Kidney epithelial cell (primary cell): ENCODE data around the gene SUGCT. TPM values are rescaled to one million over a fixed set of nuclear protein-coding genes. Genes with fewer than 3 reads are reported as not detected.
"Not testable (repeated sequence)": the region's sequence is repeated elsewhere in the genome, so short reads cannot be mapped to it uniquely, and the experiment has no call there.

Experiments used
- DNase-seq: peaks from one replicate; pipeline ENCODE4 v3.0.0-alpha.2; 2010; ENCODE audit warnings: low read depth
- H3K27me3 ChIP-seq: 2 replicates; pipeline ENCODE4 v1.6.0; 2011; ENCODE audit warnings: low read length; ENCODE audit not compliant: control insufficient read depth, insufficient read depth
- H3K36me3 ChIP-seq: 2 replicates; pipeline ENCODE4 v1.5.1; 2011; ENCODE audit warnings: low read length; ENCODE audit not compliant: control insufficient read depth, insufficient read depth
- H3K4me3 ChIP-seq: 2 replicates; pipeline ENCODE4 v1.5.1; 2011; ENCODE audit warnings: low read depth, mild to moderate bottlenecking, control low read depth, low read length
- CTCF ChIP-seq: IDR thresholded peaks from 2 replicates; pipeline ENCODE4 v1.5.1; 2011; ENCODE audit warnings: mild to moderate bottlenecking, moderate library complexity, low read length, control low read depth, inconsistent platforms; ENCODE audit not compliant: insufficient read depth, poor library complexity, severe bottlenecking
- total RNA-seq: library from RNA; depleted of rRNA; stranded (reverse); fragments of >200 nt; gene quantifications from 2 replicates; pipeline ENCODE4 v1.2.3, GENCODE V29; 2015

The SUGCT gene
- total RNA-seq, 1 donor from 2014 or later: 4.0 TPM

- Histone ChIP-seq H3K27me3 (no peaks in the 10 kb centered on the region), H3K36me3 (no peaks in the 10 kb centered on the region), H3K4me3 (no peak overlapping the region)
- TF ChIP-seq CTCF: no peak
- no peak for DNase-seq
Observed at GRCh38 chr7:40647719-40648118, 512.9 kb downstream of the SUGCT start.

- no peaks in the 10 kb centered on the region for H3K27me3 ChIP-seq
- H3K4me3 ChIP-seq: no peak overlapping the region
- TF ChIP-seq CTCF: no peak
- no peaks in the 10 kb centered on the region for H3K36me3 ChIP-seq
- DNase-seq: no peak
Observed at GRCh38 chr7:40649247-40649646, 514.4 kb downstream of the SUGCT start.

GRCh38 chr7:40650903-40651302, 516.1 kb downstream of the SUGCT start:
- H3K36me3 ChIP-seq, DNase-seq, H3K27me3 ChIP-seq, H3K4me3 ChIP-seq: not testable (repeated sequence)

- no peak for TF ChIP-seq CTCF
- H3K36me3 ChIP-seq: no peaks in the 10 kb centered on the region
- H3K27me3 ChIP-seq: no peaks in the 10 kb centered on the region
- H3K4me3 ChIP-seq: no peak overlapping the region
- no peak for DNase-seq
Observed at GRCh38 chr7:40654171-40654570, 519.4 kb downstream of the SUGCT start.

GRCh38 chr7:40655426-40655825, 520.6 kb downstream of the SUGCT start:
- H3K4me3 ChIP-seq: no peak overlapping the region
- no peaks in the 10 kb centered on the region for H3K27me3 ChIP-seq
- TF ChIP-seq CTCF: no peak
- no peaks in the 10 kb centered on the region for H3K36me3 ChIP-seq
- no peak for DNase-seq

GRCh38 chr7:40656349-40656748, 521.5 kb downstream of the SUGCT start:
- no peak for TF ChIP-seq CTCF

More at GRCh38 chr7:40656349-40656748, 521.5 kb downstream of the SUGCT start:
- no peak overlapping the region for H3K4me3 ChIP-seq
- H3K36me3 ChIP-seq: no peaks in the 10 kb centered on the region
- DNase-seq: no peak
- H3K27me3 ChIP-seq: no peaks in the 10 kb centered on the region
